Loucy (cell line): ENCODE data around the gene RASGRP1.

ENCODE experiments used
- H2AFZ ChIP-seq: fragments of 200-600 bp; sonication (generic); 2 replicates; pipeline ENCODE4 v1.6.0; 2016; ENCODE audit warnings: antibody characterized with exemption, mild to moderate bottlenecking, low read length, moderate library complexity
- H3F3A ChIP-seq: fragments of 200-600 bp; 2 replicates; pipeline ENCODE4 v1.6.0; 2016; ENCODE audit warnings: antibody characterized with exemption, low read depth, mild to moderate bottlenecking
- H3K27me3 ChIP-seq: fragments of 200-600 bp; sonication (generic); 2 replicates; pipeline ENCODE4 v1.6.1; 2014; ENCODE audit warnings: low read length, mild to moderate bottlenecking; ENCODE audit not compliant: insufficient read depth, poor library complexity, severe bottlenecking
- H3K36me3 ChIP-seq: fragments of 200-600 bp; sonication (generic); 2 replicates; pipeline ENCODE4 v1.6.1; 2016; ENCODE audit warnings: low read length; ENCODE audit not compliant: insufficient read depth
- H3K4me1 ChIP-seq: fragments of 200-600 bp; sonication (generic); 2 replicates; pipeline ENCODE4 v1.5.1; 2014; ENCODE audit warnings: low read length, mild to moderate bottlenecking; ENCODE audit not compliant: insufficient read depth, poor library complexity, severe bottlenecking
- H3K4me2 ChIP-seq: fragments of 200-600 bp; sonication (generic); 2 replicates; pipeline ENCODE4 v1.6.0; 2014; ENCODE audit warnings: antibody characterized with exemption, low read length, low read depth, mild to moderate bottlenecking; ENCODE audit not compliant: poor library complexity, severe bottlenecking
- H3K4me3 ChIP-seq: fragments of 200-600 bp; sonication (generic); 2 replicates; pipeline ENCODE4 v1.5.1; 2014; ENCODE audit warnings: low read length, mild to moderate bottlenecking, mixed read lengths; ENCODE audit not compliant: poor library complexity, severe bottlenecking
- H3K79me2 ChIP-seq: fragments of 200-600 bp; sonication (generic); 2 replicates; pipeline ENCODE4 v1.6.1; 2014; ENCODE audit warnings: low read length; ENCODE audit not compliant: insufficient read depth
- H3K9ac ChIP-seq: fragments of 200-600 bp; sonication (generic); 2 replicates; pipeline ENCODE4 v1.6.0; 2014; ENCODE audit warnings: mild to moderate bottlenecking, low read depth, low read length, moderate library complexity; ENCODE audit not compliant: poor library complexity, severe bottlenecking
- H3K9me2 ChIP-seq: fragments of 200-600 bp; sonication (generic); replicated peaks from 2 replicates; pipeline ENCODE4 v1.6.1; 2016; ENCODE audit warnings: low read depth, low read length, mixed read lengths
- H3K9me3 ChIP-seq: fragments of 200-600 bp; sonication (generic); 2 replicates; pipeline ENCODE4 v1.6.1; 2014; ENCODE audit warnings: mild to moderate bottlenecking, antibody characterized with exemption, low read length, low read depth; ENCODE audit not compliant: insufficient read depth
- H4K20me1 ChIP-seq: fragments of 200-600 bp; sonication (generic); 2 replicates; pipeline ENCODE4 v1.6.0; 2014; ENCODE audit warnings: antibody characterized with exemption, low read length, mild to moderate bottlenecking; ENCODE audit not compliant: insufficient read depth, poor library complexity, severe bottlenecking
- CTCF ChIP-seq: fragments of 200-600 bp; sonication (generic); conservative IDR thresholded peaks from 2 replicates; pipeline ENCODE4 v1.5.1; 2014; ENCODE audit warnings: mild to moderate bottlenecking, antibody characterized with exemption, low read length
- EZH2phosphoT487 ChIP-seq: fragments of 200-600 bp; IDR thresholded peaks from 2 replicates; pipeline ENCODE4 v1.6.1; 2018; ENCODE audit warnings: antibody characterized with exemption, mild to moderate bottlenecking, moderate library complexity, borderline replicate concordance

Gene RASGRP1

GRCh38 chr15:38506997-38507396, 57.6 kb downstream of the RASGRP1 start:
- Histone ChIP-seq H3K9me2 (no peaks in the 10 kb centered on the region), H3K4me2 (no peak overlapping the region), H4K20me1 (no peaks in the 10 kb centered on the region), H3K9me3 (no peaks in the 10 kb centered on the region), H3K4me3 (no peak overlapping the region), H2AFZ (no peak overlapping the region), H3K36me3 (peaks cover 86% of the 10 kb centered on the region; the same call in 1 of the 2 replicates), H3K4me1 (no peaks in the 10 kb centered on the region), H3K9ac (no peak overlapping the region), H3F3A (no peaks in the 10 kb centered on the region), H3K79me2 (no peaks in the 10 kb centered on the region), H3K27me3 (no peaks in the 10 kb centered on the region)
- TF ChIP-seq CTCF = no peak
- TF ChIP-seq EZH2phosphoT487 = no peak

GRCh38 chr15:38504680-38505467, 59.7 kb downstream of the RASGRP1 start:
- TF ChIP-seq CTCF (no peak), EZH2phosphoT487 (no peak)
- Histone ChIP-seq H4K20me1 (no peaks in the 10 kb centered on the region), H3K9ac (no peak overlapping the region), H3K27me3 (no peaks in the 10 kb centered on the region), H3K4me1 (no peaks in the 10 kb centered on the region), H3K4me2 (no peak overlapping the region), H3K9me3 (no peaks in the 10 kb centered on the region), H3F3A (no peaks in the 10 kb centered on the region), H3K36me3 (peaks cover 82% of the 10 kb centered on the region; the same call in 1 of the 2 replicates), H3K9me2 (no peaks in the 10 kb centered on the region), H3K4me3 (no peak overlapping the region), H3K79me2 (no peaks in the 10 kb centered on the region), H2AFZ (no peak overlapping the region)

- Histone ChIP-seq H4K20me1 (no peaks in the 10 kb centered on the region), H3K4me2 (no peak overlapping the region), H3F3A (no peaks in the 10 kb centered on the region), H2AFZ (no peak overlapping the region), H3K79me2 (no peaks in the 10 kb centered on the region), H3K9ac (no peak overlapping the region), H3K27me3 (no peaks in the 10 kb centered on the region), H3K36me3 (peaks cover 83% of the 10 kb centered on the region; the same call in 1 of the 2 replicates), H3K9me3 (no peaks in the 10 kb centered on the region), H3K4me3 (no peak overlapping the region), H3K9me2 (no peaks in the 10 kb centered on the region), H3K4me1 (no peaks in the 10 kb centered on the region)
- TF ChIP-seq EZH2phosphoT487 (no peak), CTCF (no peak)
These were observed 61.1 kb downstream of the RASGRP1 start for GRCh38 chr15:38503496-38503895.
